HepG2 (cell line): Measurements from ENCODE around the gene IL17RB. TPM values are rescaled to one million over a fixed set of nuclear protein-coding genes. Genes with fewer than 3 reads are reported as not detected.

ENCODE experiments used
- ATAC-seq: fragments of 200-7000 bp; cut with Tn5 transposase; 3 replicates; pipeline ENCODE4 v1.9.1; 2020; ENCODE audit warnings: mild to moderate bottlenecking, moderate library complexity
- BruUV-seq: library from RNA; stranded (reverse); fragments of 400-500 nt; replicated peaks from 2 replicates; lab custom pipeline; 2021; lab: Mats Ljungman, UMichigan
- CTCF ChIA-PET: fragments of 300-600 bp; formaldehyde crosslinking; extraction: SDS; loops from one replicate; lab custom pipeline; 2021; ENCODE audit warnings: low total read pairs, inconsistent platforms, low intra/inter-chr PET ratio; lab: Yijun Ruan, JAX
- POLR2A ChIA-PET: fragments of 350-600 bp; sonication (Branson Sonifier 250); formaldehyde crosslinking; loops from one replicate; lab custom pipeline; 2020; ENCODE audit warnings: antibody characterized with exemption, inconsistent platforms; lab: Yijun Ruan, JAX
- DNase-seq: peaks from one replicate; pipeline ENCODE4 v3.0.0-alpha.2; 2015; ENCODE audit warnings: low spot score
- FAIRE-seq: peaks from 3 replicates; lab custom pipeline; 2011; peaks lifted over from hg19 to GRCh38; lab: Jason Lieb, UNC
- H2AFZ ChIP-seq: one replicate; pipeline ENCODE4 v1.6.1; 2011; ENCODE audit warnings: low read length, inconsistent platforms
- H3K27ac ChIP-seq: fragments of 300-600 bp; 3 replicates; pipeline ENCODE4 v1.8.0; 2011; ENCODE audit warnings: mixed run types, mild to moderate bottlenecking, mixed read lengths, low read length, inconsistent platforms; ENCODE audit not compliant: insufficient read depth; ENCODE audit errors: extremely low read length
- H3K27me3 ChIP-seq, 2 experiments: fragments of 200-600 bp in 1 of 2; 2 replicates in 1 of 2; 3 replicates in 1 of 2; pipeline versions ENCODE4 v1.6.0 to v1.8.0; 2011; ENCODE audit warnings: low read length in 2 of 2, mild to moderate bottlenecking in 2 of 2, moderate library complexity in 2 of 2, inconsistent platforms in 1 of 2; ENCODE audit not compliant: insufficient read depth in 2 of 2, control insufficient read depth in 1 of 2
- H3K36me3 ChIP-seq, 2 experiments: fragments of 200-600 bp in 1 of 2; replicated peaks in 1 of 2; 2 replicates in 1 of 2; 3 replicates in 1 of 2; pipeline versions ENCODE4 v1.5.1 to v1.8.0; 2011; ENCODE audit warnings: low read length in 2 of 2, inconsistent platforms in 1 of 2; ENCODE audit not compliant: insufficient read depth in 2 of 2, control insufficient read depth in 1 of 2
- H3K4me1 ChIP-seq: 2 replicates; pipeline ENCODE4 v1.5.1; 2012; ENCODE audit warnings: low read length, inconsistent platforms; ENCODE audit not compliant: insufficient read depth
- H3K4me2 ChIP-seq: 2 replicates; pipeline ENCODE4 v1.6.0; 2011; ENCODE audit warnings: low read depth, low read length, inconsistent platforms
- H3K4me3 ChIP-seq, 3 experiments: fragments of 200-600 bp in 1 of 3; sonication (generic), shearing (Covaris generic) in 1 of 3; replicated peaks in 1 of 3; 2 replicates each; pipeline ENCODE4 v1.5.1; 2011 to 2016; ENCODE audit warnings: low read length in 3 of 3, inconsistent platforms in 2 of 3, low read depth in 2 of 3, mild to moderate bottlenecking in 2 of 3, control low read depth in 1 of 3, mixed read lengths in 1 of 3; ENCODE audit not compliant: insufficient read depth in 1 of 3
- H3K79me2 ChIP-seq: one replicate; pipeline ENCODE4 v1.6.1; 2011; ENCODE audit warnings: low read length, inconsistent platforms; ENCODE audit not compliant: insufficient read depth
- H3K9ac ChIP-seq: 2 replicates; pipeline ENCODE4 v1.6.0; 2011; ENCODE audit warnings: mild to moderate bottlenecking, low read depth, low read length, inconsistent platforms; ENCODE audit not compliant: insufficient read depth
- H3K9me3 ChIP-seq: 2 replicates; pipeline ENCODE4 v1.5.1; 2012; ENCODE audit warnings: mild to moderate bottlenecking, low read length
- H4K20me1 ChIP-seq: 2 replicates; pipeline ENCODE4 v1.6.0; 2011; ENCODE audit warnings: inconsistent platforms, mild to moderate bottlenecking, low read length, moderate library complexity; ENCODE audit not compliant: insufficient read depth
- NONO ChIP-seq, 2 experiments: fragments of 450-650 bp in 1 of 2; sonication (generic) in 1 of 2; formaldehyde crosslinking in 1 of 2; IDR thresholded peaks in 1 of 2; conservative IDR thresholded peaks in 1 of 2; 2 replicates each; pipeline versions ENCODE4 v1.6.1 to v1.8.0; 2017 to 2022; ENCODE audit warnings: mild to moderate bottlenecking in 1 of 2, missing genetic modification reagents in 1 of 2, moderate library complexity in 1 of 2
- TMF1 ChIP-seq: sonication (generic); formaldehyde crosslinking; IDR thresholded peaks from 2 replicates; pipeline ENCODE4 v1.8.1; 2022; ENCODE audit warnings: low read depth, missing genetic modification reagents
- ZNF687 ChIP-seq: sonication (generic); formaldehyde crosslinking; IDR thresholded peaks from 2 replicates; pipeline ENCODE4 v1.5.1; 2020; ENCODE audit warnings: mild to moderate bottlenecking, missing genetic modification reagents, moderate library complexity
- whole genome bisulfite sequencing: methylation state at CpG from one replicate; pipeline ENCODE4 v1.1.6; 2017; ENCODE audit warnings: low lambda C conversion rate; 5-methylcytosine and 5-hydroxymethylcytosine counted together
- in situ Hi-C: cut with HindIII; loops from 2 replicates; pipeline ENCODE4 v1.10.0; 2017; ENCODE audit warnings: low pct_unique_long_range_greater_than_20kb; ENCODE audit not compliant: extremely low pct_ligation_motif_present
- intact Hi-C: fragments of 100-400 bp; cut with micrococcal nuclease; formaldehyde crosslinking; loops from one replicate; pipeline ENCODE4 v1.10.0; 2022; ENCODE audit not compliant: unreplicated experiment
- polyA plus RNA-seq, 8 experiments: library from polyadenylated mRNA; depleted of rRNA in 3 of 8; stranded (reverse) in 7 of 8; unstranded in 1 of 8; fragments of >200 nt; fragmentation: Illumina TruSeq in 4 of 8; extraction: Trizol in 4 of 8; gene quantifications; 2 replicates each; pipeline versions ENCODE4 v1.2.1 to v1.2.3, GENCODE V29; 2011 to 2016; ENCODE audit warnings: low read depth in 4 of 8, missing spikeins in 1 of 8, mixed read lengths in 1 of 8; ENCODE audit not compliant: insufficient read depth in 1 of 8
- total RNA-seq, 5 experiments: library from RNA; depleted of rRNA; stranded (reverse); fragments of >200 nt; fragmentation: Illumina TruSeq; extraction: Trizol; gene quantifications; 2 replicates each; pipeline ENCODE4 v1.2.3, GENCODE V29; 2016; ENCODE audit warnings: low read depth in 1 of 5

The IL17RB gene
- total and polyA plus RNA-seq, 2 of the 13 experiments (the other 11 are each of a cell fraction or from before 2014, with no cell fraction given) = 130 to 190 TPM

GRCh38 chr3:53833700-53834099 is 12.7 kb upstream of the IL17RB start:
- intact Hi-C loops = no loop called here
- no peak overlapping the region for H3K27ac ChIP-seq
- BruUV-seq = no TSS peak
- TF ChIP-seq NONO (IDR thresholded peaks at IDR 0.05) (no peak), NONO (CRISPR knock-in tag; conservative IDR thresholded peaks at IDR 0.05) (0 out of 2 replicates have a peak, but pooled peaks have one; percentile 14), TMF1 (CRISPR knock-in tag) (no peak), ZNF687 (CRISPR knock-in tag) (peak; percentile 38; the same call in 1 of the 2 replicates)
- TF ChIP-seq, all 625 proteins: peak for 2
- no peaks in the 10 kb centered on the region for H3K27me3 ChIP-seq
- peaks cover 87% of the 10 kb centered on the region for H3K4me1 ChIP-seq
- H2AFZ ChIP-seq = no peak overlapping the region
- FAIRE-seq (no peak), DNase-seq (no peak), ATAC-seq (no peak; the same call in 2 of the 3 replicates)
- no peaks in the 10 kb centered on the region for H3K9me3 ChIP-seq
- H3K4me2 ChIP-seq = no peak overlapping the region
- H3K36me3 ChIP-seq = peaks cover 43 to 74% of the 10 kb centered on the region in 2 experiments
- WGBS = 92% methylated on average over 5 of the region's 5 CpGs
- H3K4me3 ChIP-seq = no peak overlapping the region
- CTCF ChIA-PET = no interaction called here
- POLR2A ChIA-PET = interaction anchor here (9.0 kb wide), 1 partner anchor 9 kb away, joined by 71 read pairs; no protein-coding TSS in a partner anchor
- peaks cover 55% of the 10 kb centered on the region for H4K20me1 ChIP-seq
- no peak overlapping the region for H3K9ac ChIP-seq
- in situ Hi-C loops = no loop called here
- H3K79me2 ChIP-seq = peaks cover 91% of the 10 kb centered on the region
